ENCODE data around the gene CA5B.

GRCh38 chrX:15797707-15798106 lies 59.6 kb downstream of the CA5B start:
- no peak for TF ChIP-seq POLR2A (IDR thresholded peaks at IDR 0.05)
- TF ChIP-seq CTCF (IDR thresholded peaks at IDR 0.05) = no peak

All from thyroid gland (tissue), 4 donors.